ENCODE measurements around the gene FRK. TPM values are rescaled to one million over a fixed set of nuclear protein-coding genes. Genes with fewer than 3 reads are reported as not detected.

FRK gene
- total RNA-seq (under 1 TPM in 1 of 2 experiments, not detected in 1; 0.08 TPM), polyA plus RNA-seq (under 1 TPM in 1 of 3 donors, not detected in 2; 0.01 TPM), total RNA-seq (0 to 0.52 (median 0.14) reads per million in 6 experiments)

GRCh38 chr6:116060572-116061283 is at the start of gene FRK:
TSS of gene FRK (minus strand) at chr6:116060891. CDS start at chr6:116060311, 580 bp downstream.
- POLR2A ChIA-PET, result no interaction called here
- H3K36me3 Mint-ChIP-seq, result no peaks in the 10 kb centered on the region
- H3K27me3 Mint-ChIP-seq, result peaks cover 2 to 17% (median 14%) of the 10 kb centered on the region in 5 donors
- no peak within 1 kb of the TSS for H3K27ac Mint-ChIP-seq
- DNase-seq (no peak), ATAC-seq (no peak)
- H3K4me3 Mint-ChIP-seq, result no peak within 1 kb of the TSS
- H3K4me1 Mint-ChIP-seq, result no peaks in the 10 kb centered on the region
- H3K9me3 Mint-ChIP-seq, result no peaks in the 10 kb centered on the region

GRCh38 chr6:116108836-116109235 is 48.1 kb upstream of the FRK start:
- H3K36me3 Mint-ChIP-seq, result peaks cover 20 to 76% (median 43%) of the 10 kb centered on the region in 3 donors
- no peak overlapping the region for H3K27ac Mint-ChIP-seq
- H3K4me1 Mint-ChIP-seq, result peaks cover 18 to 36% (median 26%) of the 10 kb centered on the region in 4 donors
- H3K9me3 Mint-ChIP-seq, result no peaks in the 10 kb centered on the region
- ATAC-seq (no peak), DNase-seq (peak in 1 of 10 donors; percentile 53)
- H3K27me3 Mint-ChIP-seq, result no peaks in the 10 kb centered on the region
- no peak overlapping the region for H3K4me3 Mint-ChIP-seq
- POLR2A ChIA-PET, result no interaction called here

- ATAC-seq (no peak), DNase-seq (no peak)
- Mint-ChIP-seq H3K36me3 (peaks cover 16 to 49% (median 23%) of the 10 kb centered on the region in 3 donors), H3K27me3 (no peaks in the 10 kb centered on the region), H3K27ac (no peak overlapping the region), H3K4me3 (peak overlapping the region in 2 of 10 donors; percentile 5 to 44), H3K9me3 (no peaks in the 10 kb centered on the region), H3K4me1 (peaks cover 31 to 63% (median 52%) of the 10 kb centered on the region in 4 donors)
- POLR2A ChIA-PET, result no interaction called here
Measured at GRCh38 chr6:116106146-116106545, 45.5 kb upstream of the FRK start.

GRCh38 chr6:116105247-116105646 is 44.6 kb upstream of the FRK start:
- no peaks in the 10 kb centered on the region for H3K27me3 Mint-ChIP-seq
- peaks cover 31 to 63% (median 56%) of the 10 kb centered on the region in 4 donors for H3K4me1 Mint-ChIP-seq
- H3K4me3 Mint-ChIP-seq, result peak overlapping the region in 8 of 10 donors; percentile 6 to 51 (median 32)
- DNase-seq (no peak), ATAC-seq (no peak)
- no peaks in the 10 kb centered on the region for H3K9me3 Mint-ChIP-seq
- POLR2A ChIA-PET, result no interaction called here
- peaks cover 11 to 40% (median 16%) of the 10 kb centered on the region in 3 donors for H3K36me3 Mint-ChIP-seq
- H3K27ac Mint-ChIP-seq, result peak overlapping the region in 4 of 10 donors; percentile 19 to 78 (median 58)

- Mint-ChIP-seq H3K4me1 (peaks cover 31 to 67% (median 60%) of the 10 kb centered on the region in 4 donors), H3K4me3 (peak overlapping the region in 6 of 10 donors; percentile 28 to 60 (median 43)), H3K9me3 (no peaks in the 10 kb centered on the region), H3K27ac (peak overlapping the region in 2 of 10 donors; percentile 19 to 60), H3K36me3 (peaks cover 9 to 34% (median 14%) of the 10 kb centered on the region in 3 donors), H3K27me3 (no peaks in the 10 kb centered on the region)
- no peak for DNase-seq
- ATAC-seq, result no peak
- POLR2A ChIA-PET, result no interaction called here
Measured at GRCh38 chr6:116104636-116105035, 43.9 kb upstream of the FRK start.

- Mint-ChIP-seq H3K4me3 (peak overlapping the region in 9 of 10 donors; percentile 0 to 99 (median 50)), H3K4me1 (peaks cover 30 to 71% (median 60%) of the 10 kb centered on the region in 4 donors), H3K27ac (peak overlapping the region in 2 of 10 donors; percentile 74 to 78), H3K27me3 (no peaks in the 10 kb centered on the region), H3K36me3 (peaks cover 0 to 18% (median 2%) of the 10 kb centered on the region in 3 donors), H3K9me3 (no peaks in the 10 kb centered on the region)
- ATAC-seq, result no peak
- POLR2A ChIA-PET, result no interaction called here
- DNase-seq, result no peak
Measured at GRCh38 chr6:116102873-116103272, 42.2 kb upstream of the FRK start.

GRCh38 chr6:116101790-116102189 is 41.1 kb upstream of the FRK start:
- POLR2A ChIA-PET, result interaction anchor here (1.3 to 2.3 kb wide), 2 partner anchors 152 to 178 kb away, joined by 3 to 24 read pairs; partner anchors contain the start of genes TSPYL1 and TSPYL4
- no peaks in the 10 kb centered on the region for H3K27me3 Mint-ChIP-seq
- H3K4me3 Mint-ChIP-seq, result peak overlapping the region; percentile 90 to 99 (median 96)
- DNase-seq (no peak), ATAC-seq (no peak)
- peak overlapping the region in 9 of 10 donors; percentile 86 to 96 (median 93) for H3K27ac Mint-ChIP-seq
- H3K36me3 Mint-ChIP-seq, result peaks cover 0 to 9% (median 0%) of the 10 kb centered on the region in 3 donors
- peaks cover 0 to 1% (median 0%) of the 10 kb centered on the region in 9 donors for H3K9me3 Mint-ChIP-seq
- peaks cover 28 to 71% (median 60%) of the 10 kb centered on the region in 4 donors for H3K4me1 Mint-ChIP-seq

- DNase-seq (no peak), ATAC-seq (peak; percentile 5 to 9)
- peaks cover 28 to 69% (median 60%) of the 10 kb centered on the region in 4 donors for H3K4me1 Mint-ChIP-seq
- H3K4me3 Mint-ChIP-seq, result peak overlapping the region; percentile 90 to 99 (median 96)
- peaks cover 0 to 5% (median 0%) of the 10 kb centered on the region in 9 donors for H3K9me3 Mint-ChIP-seq
- H3K27ac Mint-ChIP-seq, result peak overlapping the region; percentile 86 to 96 (median 92)
- H3K27me3 Mint-ChIP-seq, result no peaks in the 10 kb centered on the region
- POLR2A ChIA-PET, result interaction anchor here (0.9 to 2.3 kb wide), 4 partner anchors 10 to 470 kb away, joined by 3 to 24 read pairs (median 5); partner anchors contain the start of genes TSPYL1 and TSPYL4
- peaks cover 0 to 7% (median 0%) of the 10 kb centered on the region in 3 donors for H3K36me3 Mint-ChIP-seq
Measured at GRCh38 chr6:116101302-116101718, 40.6 kb upstream of the FRK start.

GRCh38 chr6:116100419-116101301 is 40.0 kb upstream of the FRK start, which contains the start of gene NT5DC1:
TSS of gene NT5DC1 (plus strand) at chr6:116100853. CDS start at chr6:116100931, 78 bp downstream.
- Mint-ChIP-seq H3K4me3 (peak within 1 kb of the TSS; percentile 90 to 99 (median 96)), H3K36me3 (peaks cover 0 to 5% (median 2%) of the 10 kb centered on the region in 3 donors), H3K27me3 (no peaks in the 10 kb centered on the region), H3K9me3 (peaks cover 0 to 12% (median 4%) of the 10 kb centered on the region in 9 donors), H3K27ac (peak within 1 kb of the TSS; percentile 87 to 96 (median 94)), H3K4me1 (peaks cover 22 to 63% (median 55%) of the 10 kb centered on the region in 4 donors)
- DNase-seq (peak; percentile 73 to 89 (median 82)), ATAC-seq (peak; percentile 90)
- POLR2A ChIA-PET, result interaction anchor here (0.7 to 2.3 kb wide), 7 partner anchors 11 to 580 kb away, joined by 3 to 24 read pairs (median 5); partner anchors contain the start of genes KPNA5, TSPYL1 and TSPYL4

- DNase-seq, result no peak
- no peak for ATAC-seq
- Mint-ChIP-seq H3K4me3 (peak overlapping the region in 1 of 10 donors; percentile 93), H3K9me3 (peaks cover 0 to 15% (median 5%) of the 10 kb centered on the region in 9 donors), H3K27me3 (no peaks in the 10 kb centered on the region), H3K36me3 (peaks cover 0 to 7% (median 0%) of the 10 kb centered on the region in 3 donors), H3K27ac (no peak overlapping the region), H3K4me1 (peaks cover 14 to 46% (median 39%) of the 10 kb centered on the region in 4 donors)
- POLR2A ChIA-PET, result no interaction called here
Measured at GRCh38 chr6:116099036-116099435, 38.3 kb upstream of the FRK start.

- ATAC-seq (no peak), DNase-seq (peak in 2 of 10 donors; percentile 19 to 23)
- H3K27me3 Mint-ChIP-seq, result peaks cover 0 to 13% (median 3%) of the 10 kb centered on the region in 5 donors
- peaks cover 0 to 8% (median 0%) of the 10 kb centered on the region in 3 donors for H3K36me3 Mint-ChIP-seq
- no peak overlapping the region for H3K4me3 Mint-ChIP-seq
- H3K27ac Mint-ChIP-seq, result no peak overlapping the region
- H3K4me1 Mint-ChIP-seq, result peaks cover 5 to 28% (median 22%) of the 10 kb centered on the region in 4 donors
- POLR2A ChIA-PET, result no interaction called here
- peaks cover 0 to 15% (median 5%) of the 10 kb centered on the region in 9 donors for H3K9me3 Mint-ChIP-seq
Measured at GRCh38 chr6:116096979-116097816, 36.5 kb upstream of the FRK start.

Measured in naive thymus-derived CD8-positive, alpha-beta T cell (primary cell).